ENCODE data around the gene HNRNPH2.
A peak's percentile ranks its signal among the peaks of the same experiment; 100 is the strongest.

Gene HNRNPH2
- total RNA-seq = 60.0 to 75.5 reads per million in 2 donors

GRCh38 chrX:101407748-101408531, at the start of gene HNRNPH2, which contains the start of gene GLA:
Gene HNRNPH2 (plus strand): TSS chrX:101408222. CDS start chrX:101411989, 3,767 bp downstream.
Gene GLA (minus strand): TSS chrX:101407925. CDS start chrX:101407903, 22 bp downstream.
- peak; percentile 37 for DNase-seq

- no peak for DNase-seq
Measured at GRCh38 chrX:101359966-101360365, 48.1 kb upstream of the HNRNPH2 start.

- no peak for DNase-seq
Measured at GRCh38 chrX:101360390-101360789, 47.6 kb upstream of the HNRNPH2 start.

DNA sequence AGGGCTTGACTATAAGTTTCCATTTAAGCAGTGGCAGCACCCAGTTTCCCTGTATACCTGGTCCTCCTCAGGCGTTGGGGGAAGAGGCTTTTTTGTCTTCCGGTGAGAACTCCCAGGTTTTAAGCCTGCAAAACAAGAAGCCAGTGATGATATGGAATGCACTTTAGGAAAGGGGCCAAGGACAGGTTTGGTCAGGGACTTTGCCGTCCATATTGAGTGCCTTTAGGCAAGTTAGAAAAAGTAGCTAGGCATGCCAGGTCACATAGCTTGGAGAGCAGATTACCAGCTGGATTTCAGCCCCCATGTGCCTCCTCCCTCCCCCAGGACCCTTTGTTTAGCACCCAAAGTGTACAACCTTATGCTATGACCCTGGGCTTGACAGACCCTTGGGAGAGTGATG, 45.9 kb upstream of the HNRNPH2 start:
- no peak for DNase-seq

GRCh38 chrX:101362757-101363156, 45.3 kb upstream of the HNRNPH2 start:
- no peak for DNase-seq

DNA sequence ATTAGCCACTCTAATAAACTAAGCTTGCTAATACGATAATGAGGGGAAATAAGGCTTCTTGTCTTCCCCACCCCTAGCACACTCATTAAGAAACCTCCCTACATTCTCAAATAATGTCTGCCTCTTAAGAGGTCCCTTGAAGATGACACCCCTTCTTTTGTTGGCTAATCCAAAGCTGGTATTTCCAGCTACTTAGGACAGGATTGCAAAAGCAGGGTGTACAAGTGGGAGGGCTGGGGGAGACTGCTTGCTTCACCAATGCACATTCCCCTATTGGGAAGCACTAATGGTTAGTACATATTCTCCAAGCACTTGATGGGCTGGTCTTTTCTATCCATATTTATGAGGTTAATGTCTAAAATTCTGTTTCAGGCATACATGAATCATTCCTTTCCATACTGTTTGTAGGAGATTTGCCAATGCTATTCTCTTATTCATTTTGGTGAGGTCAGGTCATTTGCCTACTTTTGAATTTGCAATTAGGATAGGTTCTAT, 42.7 kb upstream of the HNRNPH2 start:
- DNase-seq = no peak

- no peak for DNase-seq
Measured at GRCh38 chrX:101368800-101369199, 39.2 kb upstream of the HNRNPH2 start.

DNA sequence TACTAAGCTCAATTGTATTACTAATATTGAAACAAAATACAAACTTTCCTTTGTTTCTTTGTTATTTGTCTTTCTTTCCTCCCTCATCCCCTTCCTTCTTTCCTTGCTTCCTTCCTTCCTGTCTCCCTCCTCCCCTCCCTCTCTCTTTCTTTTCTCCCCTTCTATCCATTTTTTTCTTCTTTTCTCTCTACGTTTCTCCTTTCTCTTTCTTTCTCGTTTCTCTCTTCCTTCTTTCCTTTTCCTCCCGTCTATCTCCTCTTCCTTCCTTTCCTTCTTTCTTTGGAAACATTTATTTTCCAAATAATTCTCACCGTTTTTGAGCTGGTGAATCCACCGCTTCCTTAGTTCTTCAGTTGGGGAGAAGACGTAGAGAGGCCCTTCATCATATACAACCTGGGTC, 38.3 kb upstream of the HNRNPH2 start:
- DNase-seq = no peak

DNA sequence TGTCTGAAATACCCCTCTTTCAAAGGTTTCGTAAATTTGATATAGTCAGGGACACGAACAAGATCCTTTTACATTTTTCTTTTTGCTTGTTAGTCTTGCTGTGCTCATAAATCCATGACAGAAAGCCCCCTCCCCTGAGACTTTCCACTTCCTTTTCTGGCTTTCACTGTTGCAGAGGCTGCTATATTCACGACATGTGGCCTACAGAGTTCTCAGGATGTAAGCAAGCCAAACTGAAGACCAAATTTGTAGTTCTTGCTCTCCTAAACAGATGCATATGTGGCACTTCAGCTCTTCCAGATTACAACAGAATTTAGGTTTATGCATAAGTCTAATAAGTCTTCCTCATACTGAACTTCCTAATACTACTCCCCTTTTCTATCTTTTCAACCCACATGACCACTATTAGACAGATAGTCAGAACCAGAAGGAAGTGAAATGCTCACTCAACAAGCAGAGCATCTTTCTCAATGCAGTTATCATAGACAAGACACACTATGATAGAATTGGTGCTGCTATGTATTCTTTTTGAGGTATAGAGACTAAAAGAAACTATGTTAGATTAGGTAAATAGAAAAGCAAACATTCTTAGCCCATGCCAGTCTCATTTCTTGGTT, 37.0 kb upstream of the HNRNPH2 start:
- DNase-seq = no peak

GRCh38 chrX:101377547-101377946, 30.5 kb upstream of the HNRNPH2 start:
- DNase-seq = no peak

DNA sequence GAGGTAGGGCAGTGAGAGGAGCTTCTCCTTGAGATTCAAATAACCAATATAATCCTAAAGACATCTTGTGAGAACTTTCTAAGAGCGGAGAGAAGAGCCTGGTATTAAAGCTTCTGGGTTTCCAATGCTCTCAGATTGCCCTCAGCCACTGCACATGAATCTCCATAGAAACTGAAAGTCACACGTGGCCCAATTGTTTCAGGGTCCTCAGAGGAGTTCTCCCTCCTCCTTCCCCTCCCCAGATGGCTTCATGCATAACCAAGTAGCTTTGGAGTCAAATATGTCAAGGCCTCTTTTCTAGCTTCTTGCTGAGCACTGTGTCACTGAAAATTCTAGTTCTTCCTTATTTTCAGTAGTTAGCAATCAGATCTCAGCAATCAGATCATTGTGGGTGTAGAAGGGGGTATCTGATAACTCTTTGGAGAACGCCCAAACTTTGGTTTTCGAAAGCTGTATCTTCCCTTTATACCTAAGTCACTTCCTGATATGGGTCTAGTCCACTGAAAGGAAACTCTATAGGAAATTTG, 24.3 kb upstream of the HNRNPH2 start:
- DNase-seq = no peak

DNA sequence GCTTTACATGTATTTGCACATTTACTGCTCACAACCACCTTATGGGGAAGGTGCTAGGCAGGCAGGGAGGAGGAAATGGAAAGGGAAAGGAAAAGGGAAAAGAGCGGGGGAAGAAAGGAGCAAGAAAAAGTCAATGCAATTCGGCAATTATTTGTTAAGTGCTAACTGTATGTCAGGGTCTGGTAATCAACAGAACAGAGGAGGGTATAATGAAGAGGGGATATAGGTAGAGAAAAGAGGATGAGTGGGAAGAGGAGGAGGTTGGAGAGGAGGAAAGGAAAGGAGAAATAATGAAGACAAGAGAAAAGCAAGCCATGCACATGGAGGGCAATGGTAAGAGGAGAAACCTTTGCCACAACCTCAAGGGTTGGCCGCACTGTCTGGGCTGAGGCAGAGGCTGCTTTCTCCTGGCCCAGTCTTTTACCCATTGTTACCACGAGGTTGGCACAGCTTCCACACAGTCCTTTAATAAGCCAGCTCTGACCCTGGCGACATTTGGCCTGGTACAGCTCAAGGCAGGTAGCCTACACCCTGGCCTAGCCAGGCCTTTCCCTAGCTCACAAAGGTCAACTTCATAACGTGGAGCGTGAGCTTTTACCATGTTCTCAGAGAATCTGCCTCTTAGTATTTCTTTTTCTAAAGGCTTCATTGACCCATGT, 22.9 kb upstream of the HNRNPH2 start:
- DNase-seq = no peak

- DNase-seq = no peak
Measured at GRCh38 chrX:101385795-101386541, 22.1 kb upstream of the HNRNPH2 start, which contains the start of gene BTK. Gene BTK (minus strand): TSS chrX:101386191. CDS start chrX:101375284, 10,907 bp downstream.

GRCh38 chrX:101386542-101386885, 21.5 kb upstream of the HNRNPH2 start:
- DNase-seq = no peak

DNA sequence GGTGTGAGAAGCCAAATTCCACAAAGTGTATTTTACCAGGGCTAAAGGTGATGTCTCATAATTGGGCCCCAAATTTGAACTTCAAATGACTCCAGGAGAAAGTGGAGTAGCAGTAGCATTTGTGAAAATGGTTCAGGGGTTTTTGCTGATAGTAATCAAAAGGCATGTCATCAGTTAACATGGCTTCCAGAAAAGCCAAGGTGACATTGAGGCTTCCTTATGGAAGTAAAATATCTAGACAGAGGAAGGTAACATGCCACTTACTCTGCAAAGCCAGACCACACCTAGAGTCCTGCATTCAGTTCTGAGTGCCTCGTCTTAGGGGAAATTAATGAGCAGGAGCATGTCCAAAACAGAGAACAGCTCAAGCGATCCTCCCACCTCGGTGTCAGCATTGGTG, 19.4 kb upstream of the HNRNPH2 start:
- no peak for DNase-seq

DNA sequence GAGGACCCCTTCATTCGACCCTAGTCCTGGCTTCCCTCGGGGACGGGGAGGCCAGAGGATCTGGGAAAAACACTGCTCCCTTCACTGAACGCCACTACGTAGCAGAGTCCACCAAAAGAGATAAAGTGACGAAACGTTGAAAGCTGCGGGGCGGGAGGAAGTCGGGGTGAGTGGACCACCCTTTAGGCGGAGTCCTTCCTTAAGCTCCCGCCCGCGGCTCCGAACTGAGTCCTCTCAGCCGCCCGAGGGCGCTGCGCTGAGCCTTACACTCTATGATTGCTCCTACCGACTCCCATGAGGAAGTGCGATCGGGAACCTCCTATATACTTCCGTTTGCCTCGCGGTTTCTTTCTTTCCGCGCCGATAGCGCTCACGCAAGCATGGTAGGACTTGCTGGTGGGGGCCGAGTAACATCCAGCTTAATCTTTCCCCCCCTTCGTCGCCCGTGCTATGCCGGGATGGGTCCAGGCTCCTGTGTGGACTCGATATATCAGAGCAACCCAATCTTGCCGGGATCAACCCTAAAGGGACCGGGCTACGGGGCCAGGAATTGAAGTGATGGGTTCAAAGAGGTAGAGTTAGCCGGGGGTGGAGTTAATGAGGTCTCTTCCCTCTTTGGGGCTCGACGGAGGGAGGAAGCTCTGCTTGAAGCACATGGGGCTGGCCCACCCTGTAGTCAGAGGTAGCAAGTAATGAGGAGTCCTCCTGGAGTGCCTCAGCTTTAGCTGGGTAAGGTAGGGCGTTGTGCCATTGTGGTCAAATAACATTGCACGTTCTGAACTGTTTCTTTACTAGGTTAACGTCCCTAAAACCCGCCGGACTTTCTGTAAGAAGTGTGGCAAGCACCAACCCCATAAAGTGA, 17.1 kb upstream of the HNRNPH2 start, which contains the start of gene RPL36A:
RPL36A (plus strand) TSS at position 348 of the 862 bp plus-strand sequence; CDS start at position 381, 33 bp downstream.
- DNase-seq = peak; percentile 62

DNA sequence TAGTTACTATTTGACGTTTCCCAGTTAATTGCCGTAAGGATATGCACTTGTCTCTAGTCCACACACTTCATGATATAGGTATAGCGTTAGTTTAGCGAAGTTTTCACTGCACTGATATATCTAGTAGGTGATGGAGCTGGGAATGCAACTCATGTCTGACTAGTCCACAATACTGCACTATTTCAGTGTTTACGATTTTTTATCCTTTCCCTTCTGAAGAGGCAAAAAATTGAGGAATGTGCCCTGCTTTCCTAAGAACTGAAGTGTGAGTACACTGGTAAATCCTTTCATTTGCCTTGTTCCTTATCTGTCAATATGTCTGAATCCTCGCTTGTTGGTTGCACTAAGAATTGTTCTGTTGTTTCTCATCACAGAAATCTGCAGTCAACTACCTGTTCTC, 16.2 kb upstream of the HNRNPH2 start:
- no peak for DNase-seq

DNA sequence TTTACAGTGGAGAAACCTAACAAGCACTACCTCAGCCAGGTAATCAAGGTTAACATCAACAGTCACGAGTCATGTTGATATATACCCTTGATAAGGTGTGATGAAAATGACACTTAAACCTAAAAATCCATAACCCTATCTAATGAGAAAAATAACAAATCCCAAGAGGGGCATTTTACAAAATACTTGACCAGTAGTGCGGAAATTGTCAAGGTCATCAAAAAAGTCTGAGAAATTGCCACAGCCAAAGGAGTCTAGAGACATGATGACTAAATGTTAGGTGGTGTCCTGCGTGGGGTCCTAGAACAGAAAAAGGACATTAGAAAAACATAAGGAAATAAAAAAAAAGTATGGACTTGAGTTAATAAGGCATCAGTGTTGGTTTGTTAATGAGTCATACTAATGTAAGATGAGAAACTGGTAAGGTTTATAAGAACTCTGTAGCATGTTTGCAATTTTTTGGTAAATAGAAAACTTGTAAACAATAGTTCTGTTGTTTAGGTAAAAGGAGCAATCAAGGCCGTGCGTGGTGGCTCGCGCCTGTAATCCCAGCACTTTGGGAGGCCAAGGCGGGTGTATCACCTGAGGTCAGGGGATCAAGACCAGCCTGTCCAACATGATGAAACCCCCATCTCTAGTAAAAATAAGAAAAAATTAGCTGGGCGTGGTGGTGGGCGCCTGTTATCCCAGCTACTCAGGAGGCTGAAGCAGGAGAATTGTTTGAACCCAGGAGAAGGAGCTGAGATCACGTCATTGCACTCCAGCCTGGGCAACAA, 14.3 kb upstream of the HNRNPH2 start:
- no peak for DNase-seq

GRCh38 chrX:101394372-101394771, 13.7 kb upstream of the HNRNPH2 start:
- no peak for DNase-seq

DNA sequence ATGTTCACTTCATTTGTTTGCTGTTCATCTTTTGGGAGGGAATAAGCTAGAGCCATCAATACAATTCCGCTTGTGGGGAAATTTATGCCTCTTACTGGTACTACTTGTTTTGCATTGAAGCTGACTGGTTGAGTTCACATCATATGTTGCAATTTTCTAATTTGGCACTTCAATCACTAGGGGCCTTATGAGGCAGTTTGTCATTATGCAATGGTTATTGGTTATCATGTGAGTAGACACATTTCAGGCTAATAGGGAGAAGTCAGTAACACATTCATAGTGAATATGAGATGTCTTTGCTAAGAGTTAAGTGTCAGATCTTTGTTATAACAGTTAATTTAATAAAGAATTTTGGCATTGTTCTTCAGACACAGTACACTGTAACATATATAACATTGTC, 12.2 kb upstream of the HNRNPH2 start:
- no peak for DNase-seq

GRCh38 chrX:101397779-101398178, 10.2 kb upstream of the HNRNPH2 start:
- no peak for DNase-seq
